GM13976 (cell line): Measurements from ENCODE around the gene SLC10A3.

Experiments used
- DNase-seq: peaks from one replicate; pipeline ENCODE4 v3.0.0; 2012; ENCODE audit warnings: low spot score
- in situ Hi-C: fragments of 300-500 bp; cut with MboI; formaldehyde crosslinking; loops from one replicate; pipeline ENCODE4 v1.12.0; 2022; ENCODE audit warnings: low sequenced_read_pairs, mixed read lengths, inconsistent platforms; ENCODE audit not compliant: unreplicated experiment
- TF ChIP-seq, protein P1 (sequence below): IDR thresholded peaks from 2 replicates; pipeline ENCODE4 v1.5.1; 2012; ENCODE audit warnings: borderline replicate concordance, mild to moderate bottlenecking; ENCODE audit not compliant: insufficient read depth; ENCODE audit errors: extremely low read depth, missing control alignments, control extremely low read depth

SLC10A3 gene

DNA sequence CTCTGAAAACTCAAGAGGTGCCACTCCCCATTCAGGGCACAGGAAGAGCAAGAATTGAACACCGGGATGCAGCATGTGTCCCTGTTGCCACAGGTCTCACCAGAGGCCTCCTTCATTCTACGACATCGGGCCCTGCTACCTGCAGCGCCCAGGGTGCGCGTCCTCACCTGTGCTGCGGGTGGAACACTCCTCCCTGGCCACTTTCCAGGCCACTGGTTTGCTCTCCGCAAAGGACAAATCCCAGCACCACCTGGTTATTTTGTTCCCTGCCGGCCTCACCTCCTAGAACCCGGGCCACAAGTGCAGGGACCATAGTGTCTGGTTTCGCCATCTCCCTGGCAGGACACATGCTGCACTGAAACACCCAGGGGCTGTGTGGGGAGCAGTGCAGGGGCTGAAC, 39.9 kb upstream of the SLC10A3 start:
- TF ChIP-seq, protein P1, sequence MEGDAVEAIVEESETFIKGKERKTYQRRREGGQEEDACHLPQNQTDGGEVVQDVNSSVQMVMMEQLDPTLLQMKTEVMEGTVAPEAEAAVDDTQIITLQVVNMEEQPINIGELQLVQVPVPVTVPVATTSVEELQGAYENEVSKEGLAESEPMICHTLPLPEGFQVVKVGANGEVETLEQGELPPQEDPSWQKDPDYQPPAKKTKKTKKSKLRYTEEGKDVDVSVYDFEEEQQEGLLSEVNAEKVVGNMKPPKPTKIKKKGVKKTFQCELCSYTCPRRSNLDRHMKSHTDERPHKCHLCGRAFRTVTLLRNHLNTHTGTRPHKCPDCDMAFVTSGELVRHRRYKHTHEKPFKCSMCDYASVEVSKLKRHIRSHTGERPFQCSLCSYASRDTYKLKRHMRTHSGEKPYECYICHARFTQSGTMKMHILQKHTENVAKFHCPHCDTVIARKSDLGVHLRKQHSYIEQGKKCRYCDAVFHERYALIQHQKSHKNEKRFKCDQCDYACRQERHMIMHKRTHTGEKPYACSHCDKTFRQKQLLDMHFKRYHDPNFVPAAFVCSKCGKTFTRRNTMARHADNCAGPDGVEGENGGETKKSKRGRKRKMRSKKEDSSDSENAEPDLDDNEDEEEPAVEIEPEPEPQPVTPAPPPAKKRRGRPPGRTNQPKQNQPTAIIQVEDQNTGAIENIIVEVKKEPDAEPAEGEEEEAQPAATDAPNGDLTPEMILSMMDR, result no peak
- in situ Hi-C loops, result loop anchor here (25.0 kb wide), 1 partner anchor 518 kb away; the partner anchor contains the start of gene IRAK1
- DNase-seq, result no peak

DNA sequence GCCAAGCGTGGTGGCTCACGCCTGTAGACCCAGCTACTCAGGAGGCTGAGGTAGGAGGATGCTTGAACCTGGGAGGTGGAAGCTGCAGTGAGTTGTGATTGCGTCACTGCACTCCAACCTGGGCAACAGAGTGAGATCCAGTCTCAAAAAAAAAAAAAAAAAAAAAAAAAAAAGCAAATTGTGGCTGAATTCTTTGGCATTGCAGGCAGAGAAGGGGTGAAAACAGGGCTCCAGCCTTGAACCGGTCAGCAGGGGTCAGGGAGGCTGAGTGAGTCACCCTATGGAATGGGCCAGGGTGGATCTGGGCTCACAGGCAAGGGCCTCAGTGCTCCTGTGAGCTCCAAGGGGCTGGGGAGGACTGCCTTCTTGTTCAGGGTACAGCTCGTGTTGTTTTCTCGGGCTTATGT, 38.8 kb upstream of the SLC10A3 start:
- in situ Hi-C loops, result loop anchor here (25.0 kb wide), 1 partner anchor 517 kb away; the partner anchor contains the start of gene IRAK1
- TF ChIP-seq, protein P1, result no peak
- no peak for DNase-seq

DNA sequence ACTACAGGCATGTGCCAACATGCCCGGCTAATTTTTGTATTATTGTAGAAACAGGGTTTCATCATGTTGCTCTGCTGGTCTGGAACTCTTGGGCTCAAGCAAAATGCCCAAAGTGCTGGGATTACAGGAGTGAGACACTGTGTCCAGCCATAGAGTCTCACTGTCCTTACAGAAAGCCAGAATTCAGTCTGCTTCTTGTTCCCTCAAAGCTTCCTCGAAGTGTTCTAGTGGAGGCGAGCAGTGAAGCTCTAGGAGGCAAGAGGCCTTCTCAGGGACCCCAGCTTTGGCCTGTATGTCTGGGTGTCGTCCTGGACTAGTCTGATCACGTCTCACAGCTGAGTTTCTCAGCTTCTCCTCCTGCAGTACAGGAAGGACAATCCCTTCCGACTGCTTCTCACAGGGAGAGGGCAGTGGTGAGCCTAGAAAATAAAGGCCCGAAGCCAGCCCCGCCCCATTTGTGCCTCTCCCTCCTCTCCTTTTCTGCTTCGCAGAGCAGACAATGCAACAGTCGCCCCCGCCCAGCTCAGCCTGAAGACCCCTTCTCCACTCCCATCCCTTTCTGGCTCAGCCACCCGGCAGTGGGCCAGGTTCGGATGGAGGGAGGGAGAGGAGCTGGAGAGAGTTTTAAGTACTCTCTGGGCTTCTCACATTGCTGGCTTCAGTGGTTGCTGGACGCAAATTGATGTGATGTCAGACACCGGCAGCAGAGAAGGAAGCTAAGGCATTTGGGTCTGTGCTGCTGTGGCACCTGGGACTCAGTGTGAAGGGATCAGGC, 36.7 kb upstream of the SLC10A3 start:
- TF ChIP-seq, protein P1, result peak; percentile 32
- DNase-seq, result peak; percentile 73
- in situ Hi-C loops, result loop anchor here (25.0 kb wide), 1 partner anchor 515 kb away; the partner anchor contains the start of gene IRAK1

DNA sequence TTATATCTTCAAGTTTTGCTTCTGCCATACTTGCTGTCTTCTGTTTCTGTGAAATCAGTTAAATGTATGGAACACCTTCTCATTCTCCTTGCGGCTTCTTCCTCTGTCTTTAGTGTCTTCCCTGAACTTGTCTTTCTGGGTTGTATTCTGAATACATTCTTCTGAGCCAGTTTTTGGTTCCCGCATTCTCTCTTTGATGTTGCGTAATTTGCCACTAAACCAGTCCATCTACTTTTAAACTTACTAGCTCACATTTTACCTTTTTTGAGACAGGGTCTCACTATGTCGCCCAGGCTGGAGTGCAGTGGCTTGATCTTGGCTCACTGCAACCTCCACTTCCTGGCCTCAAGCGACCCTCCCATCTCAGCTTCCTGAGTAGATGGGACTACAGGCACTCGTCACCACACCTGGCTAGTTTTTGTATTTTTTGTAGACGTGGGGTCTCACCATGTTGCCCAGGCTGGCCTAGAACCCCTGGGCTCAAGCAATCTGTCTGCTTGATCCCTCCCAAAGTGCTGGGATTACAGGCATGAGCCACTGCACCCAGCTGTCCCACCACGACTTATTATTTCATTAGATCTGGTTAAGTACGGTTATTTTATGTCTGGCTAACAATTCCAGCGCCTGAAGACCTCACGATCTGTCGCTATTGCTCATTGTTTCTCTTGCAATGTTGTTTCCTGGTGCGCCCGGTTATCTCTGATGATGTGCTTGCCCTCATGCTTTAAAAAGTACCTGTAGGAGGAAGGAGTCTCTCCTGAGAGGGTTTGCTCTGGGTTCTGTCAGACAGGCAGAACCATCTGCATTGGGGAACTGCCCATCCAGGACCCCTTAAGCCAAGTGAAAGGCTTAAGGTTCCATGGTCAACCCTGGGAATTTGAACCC, 35.4 kb upstream of the SLC10A3 start:
- in situ Hi-C loops, result loop anchor here (25.0 kb wide), 1 partner anchor 514 kb away; the partner anchor contains the start of gene IRAK1
- TF ChIP-seq, protein P1, result no peak
- no peak for DNase-seq

DNA sequence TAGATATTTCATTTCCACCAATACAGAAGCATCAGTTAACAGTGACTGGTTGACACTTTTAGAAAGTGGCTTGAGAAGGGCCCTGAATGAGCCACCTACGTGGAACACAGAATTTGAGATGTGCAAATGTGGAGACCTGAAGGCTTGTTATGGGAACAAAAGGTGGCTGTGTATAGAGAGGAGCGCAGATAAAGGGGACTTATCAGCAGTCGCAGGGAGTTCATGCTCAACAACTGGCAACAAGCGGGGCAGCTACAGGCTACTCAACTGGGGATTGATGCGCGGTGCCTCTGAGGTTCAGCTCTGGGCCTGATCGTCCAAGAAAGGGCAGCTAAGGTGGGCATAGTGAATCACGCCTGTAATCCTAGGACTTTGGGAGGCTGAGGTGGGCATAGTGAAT, 29.0 kb upstream of the SLC10A3 start:
- TF ChIP-seq, protein P1, result no peak
- DNase-seq, result no peak
- in situ Hi-C loops, result no loop called here

DNA sequence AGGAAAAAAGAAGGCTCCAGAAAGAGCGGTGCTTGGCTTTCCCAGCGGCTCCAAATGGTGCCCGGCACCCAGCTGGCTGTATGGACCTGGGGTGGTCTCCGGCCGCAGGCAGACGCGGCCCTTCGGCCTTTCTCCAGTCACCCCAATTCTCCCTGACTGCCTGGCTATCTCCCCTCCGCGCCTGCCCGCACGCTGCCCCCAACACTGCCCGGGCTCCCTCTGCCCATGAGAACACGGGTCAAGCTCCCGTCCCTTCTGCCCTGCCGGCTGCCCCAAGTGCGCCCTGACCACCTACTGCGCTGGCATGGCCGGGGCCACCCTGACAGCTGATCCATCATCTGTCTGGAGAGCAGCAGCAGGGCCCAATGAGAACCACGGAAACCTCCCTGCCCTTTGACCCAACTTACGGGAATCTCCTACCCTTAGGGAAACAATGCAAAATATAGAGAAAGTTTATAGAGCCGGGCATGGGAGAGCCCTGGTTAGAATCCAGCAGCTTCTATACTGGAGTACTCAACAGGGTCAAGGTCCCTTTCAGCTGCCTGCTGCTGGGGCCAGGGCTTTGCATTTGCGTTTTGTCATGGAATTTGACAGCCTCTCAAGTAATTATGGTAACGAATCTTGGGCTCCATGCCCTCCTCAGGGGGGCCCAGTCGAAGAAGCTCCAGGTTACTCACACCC, 26.8 kb upstream of the SLC10A3 start:
- DNase-seq, result no peak
- in situ Hi-C loops, result no loop called here
- TF ChIP-seq, protein P1, result no peak
